DMS53 (cell line): ENCODE measurements around the gene SEPTIN2.

Experiments used
- DNase-seq: peaks from one replicate; lab custom pipeline; 2025; lab: John Stamatoyannopoulos, UW

SEPTIN2 gene

DNA sequence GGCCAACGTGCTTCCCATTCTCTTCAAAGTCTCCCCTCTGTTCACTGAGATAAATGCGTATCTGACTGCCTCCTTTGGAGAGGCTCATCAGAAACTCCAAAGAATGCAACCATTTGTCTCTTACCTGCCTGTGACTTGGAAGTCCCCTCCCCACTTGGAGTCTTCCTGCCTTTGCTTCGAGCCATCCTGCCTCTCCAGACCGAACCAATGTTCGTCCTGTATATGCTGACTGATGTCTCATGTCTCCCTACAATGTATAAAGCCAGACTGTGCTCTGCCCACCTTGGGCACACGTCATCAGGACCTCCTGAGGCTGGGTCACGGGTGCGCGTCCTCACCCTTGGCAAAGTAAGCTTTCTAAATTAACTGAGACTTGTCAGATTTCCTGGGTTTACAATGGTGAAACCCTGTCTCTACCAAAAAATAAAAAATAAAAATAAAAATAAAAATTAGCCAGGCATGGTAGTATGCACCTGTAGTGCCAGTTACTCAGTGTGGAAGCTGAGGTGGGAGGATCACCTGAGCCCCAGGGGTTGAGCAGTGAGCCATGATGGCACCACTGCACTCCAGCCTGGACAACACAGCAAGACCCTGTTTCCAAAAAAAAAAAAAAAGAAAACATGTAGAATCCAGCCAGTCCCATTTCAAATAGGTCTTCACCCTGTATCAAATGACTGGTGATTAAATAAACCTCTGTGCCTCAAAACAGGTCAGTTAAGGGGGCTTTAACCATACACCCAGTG is 29.2 kb upstream of the SEPTIN2 start:
- DNase-seq: no peak

DNA sequence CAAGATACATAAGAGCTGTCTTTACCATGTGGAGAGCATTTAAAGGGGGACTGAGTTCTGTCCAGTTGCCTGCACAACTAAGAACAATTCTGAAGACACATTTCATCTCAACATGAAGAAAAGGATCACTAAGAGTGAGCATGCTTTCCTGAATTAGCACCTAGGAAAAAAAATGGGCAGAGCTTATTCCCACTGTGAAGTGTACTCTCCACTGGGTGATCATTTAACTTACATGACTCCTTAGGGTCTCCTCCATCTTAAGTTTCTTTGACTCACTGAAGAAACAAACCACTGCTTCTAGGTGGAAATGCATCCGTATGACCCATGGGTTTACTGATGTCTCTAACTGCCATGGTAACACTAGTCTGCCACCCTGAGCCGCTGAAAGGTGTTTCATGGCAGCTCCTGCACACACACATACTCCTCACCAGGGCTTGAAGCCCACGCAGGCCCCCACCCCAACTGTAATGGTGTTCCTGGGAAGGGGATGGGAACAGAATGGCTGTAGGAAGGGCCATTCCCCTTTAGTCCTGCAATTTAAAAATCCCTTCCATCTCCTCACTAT is 27.3 kb upstream of the SEPTIN2 start:
- DNase-seq: no peak

DNA sequence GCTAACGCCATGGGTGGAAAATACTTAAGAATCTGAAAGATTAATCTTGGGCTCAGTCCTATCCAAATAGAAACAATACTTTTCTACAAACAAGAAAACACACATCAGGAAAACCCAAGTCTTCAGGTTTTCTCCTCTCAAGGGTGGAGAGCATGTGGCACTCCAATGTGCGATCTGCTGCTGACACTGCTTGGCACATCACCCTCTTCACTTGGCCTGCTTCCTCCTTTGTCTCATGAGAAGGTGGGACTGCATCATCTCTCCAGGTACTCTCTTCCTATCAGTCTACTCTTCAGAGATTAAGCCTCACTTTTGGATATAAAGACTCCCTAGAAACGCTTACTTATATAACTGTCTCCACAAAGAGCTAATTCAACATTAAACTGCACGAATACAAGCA is 26.7 kb upstream of the SEPTIN2 start:
- DNase-seq: no peak

DNA sequence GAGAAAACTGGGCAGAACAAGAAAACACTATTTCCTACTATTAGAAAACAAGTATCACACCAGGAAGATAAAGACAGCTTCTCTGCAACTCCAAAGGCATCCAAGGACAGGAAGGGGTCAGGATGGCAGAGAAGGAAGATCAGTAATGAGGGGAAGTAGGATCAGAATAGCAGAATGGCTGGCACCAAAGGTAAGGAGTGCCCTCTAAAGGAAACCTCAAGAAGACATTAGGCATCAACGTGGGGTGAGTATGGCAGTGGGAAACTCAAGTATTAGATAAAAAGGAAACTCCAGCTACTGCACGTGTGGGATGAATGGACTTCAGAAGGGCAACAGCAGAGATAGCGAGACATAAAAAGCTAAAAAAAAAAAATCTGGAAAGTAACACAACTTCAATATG is 26.1 kb upstream of the SEPTIN2 start:
- DNase-seq: no peak

DNA sequence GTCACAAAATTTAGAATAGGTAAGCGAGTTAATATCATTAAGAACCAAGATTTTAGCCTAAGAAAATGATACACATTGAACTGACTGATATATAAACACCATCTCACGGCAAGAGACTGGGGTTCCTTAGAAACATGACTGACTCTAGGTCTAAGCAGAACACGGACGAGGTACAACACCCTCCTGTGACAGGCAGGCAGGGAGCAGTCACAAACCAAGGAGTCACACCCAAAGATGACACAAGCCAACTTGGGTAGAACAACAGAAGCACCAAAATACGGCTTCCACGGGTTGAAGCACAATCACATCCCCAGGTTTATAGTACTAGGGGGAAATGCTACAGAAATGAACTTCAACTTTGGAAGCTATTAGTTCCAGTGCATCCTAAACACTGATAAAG is 24.6 kb upstream of the SEPTIN2 start:
- no peak for DNase-seq

DNA sequence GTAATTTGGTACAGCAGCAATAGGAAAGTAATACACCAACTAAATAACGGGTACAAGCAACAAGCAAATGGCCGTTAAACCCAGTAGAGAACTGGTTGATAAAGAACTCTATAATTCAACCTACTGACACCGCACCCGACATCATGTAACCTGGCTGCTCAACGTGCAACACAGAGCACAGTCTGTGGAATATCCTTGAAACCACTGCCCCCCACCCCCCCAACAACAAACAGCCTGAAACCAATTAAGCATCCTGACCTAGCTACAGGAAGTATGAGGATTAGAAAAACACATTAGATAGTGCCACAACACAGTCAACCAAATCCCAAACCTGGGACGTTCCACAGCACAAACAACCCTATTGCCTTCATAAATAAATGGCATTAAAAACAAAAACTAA is 23.7 kb upstream of the SEPTIN2 start:
- no peak for DNase-seq

DNA sequence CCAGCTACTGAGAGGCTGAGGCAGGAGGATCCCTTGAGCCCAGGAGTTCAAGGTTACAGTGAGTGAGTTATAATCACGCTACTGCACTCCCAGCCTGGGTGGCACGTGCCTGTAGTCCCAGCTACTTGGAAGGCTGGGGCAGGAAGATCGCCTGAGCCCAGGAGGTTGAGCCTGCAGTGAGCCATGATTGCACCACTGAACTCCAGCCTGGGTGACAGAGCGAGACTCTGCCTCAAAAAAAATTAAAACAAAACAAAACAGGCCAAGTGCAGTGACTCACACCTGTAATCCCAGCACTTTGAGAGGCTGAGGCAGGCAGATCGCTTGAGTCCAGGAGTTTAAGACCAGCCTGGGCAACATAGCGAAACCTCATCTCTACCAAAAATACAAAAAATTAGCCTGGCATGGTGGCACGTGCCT is 22.3 kb upstream of the SEPTIN2 start:
- DNase-seq: peak; percentile 9

DNA sequence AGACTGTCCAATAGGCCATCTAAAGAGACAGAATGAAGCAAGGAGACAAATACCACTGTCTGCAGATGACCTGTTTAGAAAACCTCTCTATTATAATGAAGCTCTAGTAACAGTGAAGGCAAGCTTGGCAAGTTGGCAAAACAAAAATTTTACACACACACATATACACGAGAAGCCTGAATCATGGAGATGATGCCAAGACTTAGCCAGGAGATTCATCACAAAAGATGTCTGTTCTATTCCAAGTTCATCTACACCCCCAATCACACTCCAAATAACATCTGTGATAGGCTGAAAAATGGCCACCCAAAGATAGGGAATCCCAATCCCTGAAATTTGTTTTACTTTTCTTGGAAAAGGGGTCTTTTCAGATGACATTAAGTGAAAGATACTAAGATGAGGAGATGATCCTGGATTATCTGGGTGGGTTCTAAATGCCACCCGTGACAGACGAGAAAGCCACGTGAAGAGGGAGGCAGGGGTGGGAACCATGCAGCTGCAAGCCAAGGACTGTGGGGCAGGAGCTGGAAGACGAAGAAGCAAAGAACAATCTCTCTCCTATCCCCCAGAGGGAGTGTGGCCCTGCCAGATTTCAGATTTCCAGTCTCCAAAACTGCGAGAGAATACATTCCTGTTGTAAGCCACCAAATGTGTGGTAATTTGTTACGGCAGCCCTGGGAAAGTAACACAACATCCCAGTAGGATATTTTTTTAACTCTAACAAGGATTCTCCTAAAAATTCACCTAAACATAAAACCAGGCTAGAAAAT is 20.2 kb upstream of the SEPTIN2 start:
- DNase-seq: no peak

DNA sequence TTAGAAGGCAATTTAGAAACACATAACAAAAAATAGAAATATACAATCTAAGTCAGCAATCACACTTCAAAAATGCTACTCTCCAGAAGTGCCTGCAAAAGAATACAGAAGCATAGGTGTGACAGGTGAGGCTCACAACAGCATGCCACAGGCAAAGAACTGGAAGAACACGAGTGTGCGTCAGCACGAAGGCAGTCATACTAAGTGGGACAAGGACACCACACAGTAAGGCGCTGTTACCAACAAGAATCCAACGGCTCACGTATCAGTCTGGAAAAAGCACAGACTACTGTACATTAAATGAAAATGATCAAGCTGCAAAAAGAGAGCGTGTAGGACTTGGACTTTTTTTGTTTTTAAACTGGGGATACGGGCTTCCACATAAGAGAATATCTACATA is 19.0 kb upstream of the SEPTIN2 start:
- DNase-seq: no peak

DNA sequence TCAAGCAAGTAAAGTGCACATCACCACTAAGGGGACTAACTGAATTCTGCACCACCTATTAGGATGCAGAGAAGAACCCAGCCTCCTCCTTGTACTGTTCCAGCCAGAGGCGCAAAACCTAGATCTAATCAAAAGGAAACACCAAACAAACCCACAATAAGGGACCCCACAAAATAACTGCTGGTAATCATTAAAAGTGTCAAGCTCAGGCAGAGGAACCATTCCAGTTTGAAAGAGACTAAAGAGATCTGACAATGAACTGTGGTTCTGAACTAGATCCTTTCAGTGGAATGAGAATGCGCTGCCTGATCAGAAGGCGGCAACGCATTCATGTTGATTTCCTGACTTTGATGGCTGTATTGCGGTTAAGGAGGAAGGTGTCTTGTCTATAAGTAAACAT is 17.1 kb upstream of the SEPTIN2 start:
- DNase-seq: no peak

DNA sequence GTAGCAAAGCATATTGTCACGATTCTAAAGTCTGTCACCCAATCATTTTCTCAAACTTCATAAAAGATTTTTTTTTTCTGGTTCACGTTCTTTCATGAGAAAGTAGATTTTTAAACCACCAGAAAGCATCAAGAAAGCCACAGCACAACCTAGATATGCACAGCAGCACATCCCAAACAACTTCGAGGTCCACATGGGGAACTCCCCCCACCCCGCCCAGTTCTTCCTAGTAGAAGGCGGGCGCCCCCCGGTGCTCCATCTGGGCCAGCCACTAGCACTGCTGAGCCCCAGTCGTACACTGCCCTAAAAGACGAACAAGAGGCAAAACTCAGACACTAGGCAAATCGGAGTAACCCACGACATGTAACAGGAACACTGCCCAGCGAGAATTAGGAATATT is 15.7 kb upstream of the SEPTIN2 start:
- DNase-seq: no peak

DNA sequence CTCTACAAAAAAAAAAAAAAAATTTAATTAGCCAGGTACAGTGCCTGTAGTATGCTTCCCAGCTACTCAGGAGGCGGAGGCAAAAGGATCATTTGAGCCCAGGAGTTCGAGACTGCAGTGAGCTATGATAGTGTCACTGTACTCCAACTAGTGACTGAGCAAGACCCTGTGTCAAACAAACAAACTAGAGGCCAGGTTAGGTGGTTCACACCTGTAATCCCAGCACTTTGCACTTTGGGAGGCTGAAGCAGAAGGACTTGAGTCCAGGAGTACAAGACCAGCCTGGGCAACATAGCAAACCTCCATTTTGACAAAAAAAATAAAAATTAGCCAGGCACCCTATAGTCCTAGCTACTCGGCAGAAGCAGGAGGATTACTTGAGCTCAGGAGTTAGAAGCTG is 13.6 kb upstream of the SEPTIN2 start:
- DNase-seq: no peak

DNA sequence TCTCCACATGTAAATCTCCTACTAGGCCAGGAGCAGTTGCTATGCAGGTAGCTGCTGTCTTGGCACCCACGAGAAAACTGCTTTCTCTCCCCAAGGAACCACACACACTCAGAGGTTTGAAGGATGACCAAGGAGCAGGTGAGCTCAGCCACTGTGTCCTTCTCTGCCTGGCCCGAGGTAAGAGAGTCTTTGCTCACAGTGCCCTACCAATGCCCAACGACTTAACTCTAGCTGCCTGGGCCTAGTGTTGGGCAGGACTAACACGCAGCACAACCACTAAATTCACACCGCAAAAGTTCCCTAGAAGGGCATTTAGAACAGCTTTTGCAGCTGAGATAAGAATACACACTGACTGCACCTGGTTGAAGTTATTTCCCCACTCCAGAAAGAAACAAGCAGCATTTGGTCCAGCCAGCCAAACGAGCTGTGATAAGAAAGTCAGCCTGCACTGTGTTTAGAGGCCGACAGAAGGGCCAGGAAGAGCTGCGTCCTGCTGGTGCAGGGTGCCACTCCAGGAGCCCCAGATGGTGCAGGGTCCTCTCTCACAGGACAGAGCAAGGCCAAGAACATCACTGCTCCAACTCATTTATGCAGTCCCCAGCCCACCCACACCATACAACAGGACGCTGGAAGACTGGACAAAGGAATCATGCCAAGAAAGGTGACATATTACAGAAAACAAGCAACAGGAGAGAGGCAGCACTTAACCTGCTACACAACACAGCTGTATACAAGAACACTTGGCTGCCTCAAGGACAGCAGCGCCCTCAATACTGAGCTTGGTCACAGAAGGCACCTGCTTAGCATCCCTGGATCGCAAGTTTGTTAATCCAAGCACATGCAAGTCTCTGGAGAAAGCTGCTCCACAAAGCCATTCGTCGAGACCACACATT is 12.7 kb upstream of the SEPTIN2 start:
- no peak for DNase-seq

DNA sequence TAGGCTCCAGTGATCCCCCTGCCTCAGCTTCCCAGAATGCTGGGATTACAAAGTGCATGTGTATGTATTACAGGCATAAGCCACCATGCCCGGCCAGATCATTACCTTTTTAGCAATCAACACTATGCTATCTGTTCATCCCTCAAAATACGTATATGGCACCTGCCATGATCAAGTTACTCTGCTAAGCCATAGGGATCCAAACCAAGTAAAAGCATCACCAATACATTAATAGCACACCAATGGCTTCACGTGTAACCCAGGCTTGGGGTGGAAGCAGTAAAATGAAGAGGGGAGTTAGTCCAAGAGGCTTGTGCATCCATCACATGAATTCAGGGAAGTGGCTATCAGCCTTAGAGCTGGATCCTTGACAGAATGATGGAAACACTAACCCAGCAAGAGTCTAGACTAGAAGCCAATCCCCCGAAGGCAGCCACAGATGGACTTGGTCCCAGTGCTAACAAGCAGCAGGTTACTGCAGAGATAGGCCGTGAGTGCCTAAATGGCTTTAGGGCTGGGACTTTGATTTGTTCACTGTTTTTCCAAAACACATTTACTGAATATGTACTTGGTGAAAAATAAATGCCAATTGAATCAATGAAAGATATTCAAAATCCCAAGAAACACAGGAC is 11.6 kb upstream of the SEPTIN2 start:
- no peak for DNase-seq

DNA sequence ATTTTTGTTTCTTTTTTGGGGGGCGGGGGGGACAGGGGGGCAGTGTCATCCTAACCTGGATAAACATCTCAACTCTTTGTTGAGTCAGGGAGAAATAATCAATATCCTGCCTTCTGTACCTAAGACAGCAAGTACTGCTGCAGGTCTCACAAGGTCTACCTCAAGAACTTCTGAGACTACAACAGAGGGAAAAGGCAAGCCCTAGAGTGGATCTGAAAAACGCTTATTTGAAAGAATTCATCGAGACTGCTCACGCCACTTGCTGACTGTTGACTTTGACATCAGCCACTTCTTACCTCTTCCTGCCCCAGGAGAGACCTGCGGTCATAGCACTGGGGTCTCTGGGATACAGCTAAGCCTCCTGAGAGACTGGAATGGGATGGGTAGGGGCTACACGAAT is 8.7 kb upstream of the SEPTIN2 start:
- DNase-seq: no peak

DNA sequence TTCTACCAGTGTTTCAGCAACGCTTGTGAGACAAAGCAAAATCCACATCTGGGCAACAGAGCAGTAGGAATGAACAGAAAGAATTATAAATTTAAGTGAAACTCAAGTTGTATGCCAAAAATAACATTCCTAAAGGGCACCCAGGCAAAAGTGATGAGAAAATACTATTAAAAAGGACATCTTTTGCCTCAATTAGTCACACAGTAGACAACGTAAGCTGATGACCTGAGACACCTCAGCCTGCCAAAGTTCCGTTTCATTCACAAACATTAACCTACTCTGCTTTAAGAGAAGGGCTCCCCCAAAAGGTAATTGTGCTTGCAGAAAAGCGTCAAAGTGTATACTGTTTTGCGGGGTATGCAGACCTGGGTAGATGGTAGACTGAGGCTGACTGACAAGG is 7.5 kb upstream of the SEPTIN2 start:
- DNase-seq: no peak

DNA sequence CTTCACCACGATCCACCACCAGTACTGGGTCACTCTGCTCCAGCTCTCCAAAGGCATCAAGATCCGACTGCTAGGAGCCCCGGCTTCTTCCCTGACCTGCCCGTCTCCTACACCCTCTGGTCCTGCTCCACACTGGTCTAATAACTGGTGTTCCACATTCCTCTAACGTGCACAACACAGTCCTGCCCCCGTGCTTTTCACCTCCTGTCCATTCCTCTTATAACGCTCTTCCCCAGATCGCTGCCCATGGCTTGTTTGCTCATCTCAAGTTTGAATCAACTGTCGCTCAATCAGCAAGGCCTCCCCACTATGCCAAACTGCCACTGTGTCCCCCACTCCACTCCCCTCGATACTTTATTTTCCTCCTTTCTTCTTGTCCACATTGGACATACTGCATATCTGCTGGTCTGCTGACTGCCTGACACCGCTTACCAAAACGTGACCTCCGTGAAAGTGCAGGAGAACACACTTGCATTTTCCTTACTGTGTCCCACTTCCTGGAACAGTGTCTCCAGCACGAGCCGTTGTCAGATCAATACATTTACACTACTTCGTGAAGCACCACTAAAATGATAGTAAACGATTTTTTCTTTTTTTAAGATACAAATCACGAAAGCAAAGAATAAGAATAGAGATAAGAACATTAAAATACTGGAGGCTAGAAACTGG is 6.8 kb upstream of the SEPTIN2 start:
- no peak for DNase-seq

DNA sequence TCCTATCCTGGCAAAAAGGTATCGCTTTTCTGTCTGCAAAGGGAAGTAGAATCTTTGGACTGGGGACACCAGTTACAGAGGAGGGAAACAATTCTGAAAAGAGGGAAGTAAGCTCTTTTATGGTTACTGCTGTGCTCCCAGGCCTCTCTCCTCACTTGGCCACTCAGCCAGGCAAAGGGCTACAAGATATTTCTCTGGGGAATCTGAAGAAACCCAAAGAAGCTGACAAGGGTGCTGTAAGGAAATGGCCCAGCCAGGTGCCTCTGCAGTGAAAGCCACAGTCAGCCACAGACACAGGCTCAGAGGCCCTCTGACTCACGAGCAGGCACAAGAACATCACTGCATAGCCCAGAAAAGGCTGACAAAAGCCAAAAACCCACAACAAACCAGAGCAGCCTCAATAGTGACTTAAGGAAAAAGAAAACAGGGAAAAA is 6.0 kb upstream of the SEPTIN2 start:
- no peak for DNase-seq

DNA sequence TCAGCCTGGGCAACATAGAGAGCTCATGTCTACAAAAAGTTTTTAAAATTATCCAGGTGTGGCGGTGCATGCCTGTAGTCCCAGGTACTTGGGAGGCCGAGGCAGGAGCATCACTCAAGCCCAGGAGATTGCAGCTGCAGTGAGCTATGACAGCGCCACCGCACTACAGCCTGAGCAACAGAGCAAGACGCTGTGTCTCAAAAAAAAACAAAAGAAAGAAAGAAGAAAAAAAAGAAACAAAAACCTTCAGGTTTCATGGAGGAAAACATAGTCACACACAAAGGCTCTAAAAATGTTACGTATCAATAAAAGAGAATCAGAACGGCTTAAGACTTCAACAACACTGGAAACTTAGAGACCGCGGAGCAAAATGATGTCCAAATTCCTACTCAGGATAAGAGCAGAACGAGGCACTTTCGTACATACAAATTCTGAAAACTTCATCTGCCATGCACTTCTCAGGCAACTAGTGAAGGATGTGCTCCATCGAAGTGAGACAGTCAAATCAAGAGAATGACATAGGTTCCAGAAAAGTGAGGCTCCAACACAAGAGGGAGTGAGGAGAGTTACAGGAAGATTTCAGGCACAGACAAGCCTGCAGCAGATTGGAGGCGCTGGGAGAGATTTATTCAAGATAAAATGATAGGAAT is 4.7 kb upstream of the SEPTIN2 start:
- DNase-seq: no peak

DNA sequence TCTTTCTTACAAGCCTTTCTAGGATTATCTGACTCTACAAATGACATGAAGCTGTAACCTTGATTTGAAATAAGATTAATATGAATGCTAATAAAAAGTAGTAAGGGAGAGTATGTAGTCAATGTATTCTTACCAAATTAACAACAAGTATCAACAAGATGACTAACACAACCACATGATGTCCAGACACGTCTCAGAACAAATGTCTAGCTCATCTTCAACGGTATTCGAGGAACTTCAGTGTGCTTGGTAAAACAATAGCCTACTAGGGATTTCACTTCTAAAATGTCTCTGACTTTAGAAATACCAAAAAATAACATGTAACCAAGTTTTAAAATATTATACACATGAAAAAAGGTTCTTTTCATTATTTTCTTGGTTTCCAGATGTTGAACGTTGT is 3.6 kb upstream of the SEPTIN2 start:
- DNase-seq: no peak
